Breast epithelium (tissue), 4 donors: ENCODE measurements around the gene EFNB1. TPM values are rescaled to one million over a fixed set of nuclear protein-coding genes. Genes with fewer than 3 reads are reported as not detected.

Source experiments
- DNase-seq, 2 donors: peaks; one replicate each; pipeline ENCODE4 v3.0.0-alpha.2; 2019; ENCODE audit warnings: low spot score in 2 of 2
- H3K27ac ChIP-seq, 2 donors: fragments of 200-600 bp; sonication (generic) in 1 of 2; one replicate each; pipeline ENCODE4 v1.5.1; 2016 to 2019; ENCODE audit warnings: mild to moderate bottlenecking in 1 of 2
- H3K27me3 ChIP-seq, 2 donors: fragments of 200-600 bp; sonication (generic) in 1 of 2; one replicate each; pipeline versions ENCODE4 v1.5.1 to v1.6.0; 2017 to 2019; ENCODE audit warnings: control low read depth in 1 of 2, mild to moderate bottlenecking in 1 of 2
- H3K36me3 ChIP-seq: fragments of 200-600 bp; one replicate; pipeline ENCODE4 v1.5.1; 2019
- H3K4me1 ChIP-seq, 2 donors: fragments of 200-600 bp; sonication (generic); one replicate each; pipeline ENCODE4 v1.5.1; 2016 to 2019; ENCODE audit warnings: control low read depth in 1 of 2
- H3K4me3 ChIP-seq, 3 donors: fragments of 200-600 bp; sonication (generic); 1 replicate in 2 of 3; 2 replicates in 1 of 3; pipeline ENCODE4 v1.5.1; 2016 to 2019; ENCODE audit warnings: mild to moderate bottlenecking in 3 of 3, moderate library complexity in 2 of 3
- H3K9me3 ChIP-seq, 2 donors: fragments of 200-600 bp; sonication (generic) in 1 of 2; one replicate each; pipeline ENCODE4 v1.5.1; 2016 to 2019; ENCODE audit warnings: control low read depth in 1 of 2
- POLR2A ChIP-seq: fragments of 450-650 bp; IDR thresholded peaks from one replicate; pipeline ENCODE4 v1.6.1; 2016; ENCODE audit warnings: antibody characterized with exemption, mild to moderate bottlenecking, moderate library complexity
- POLR2AphosphoS5 ChIP-seq, 3 donors: sonication (generic); formaldehyde crosslinking; IDR thresholded peaks; one replicate each; pipeline ENCODE4 v1.6.1; 2017; ENCODE audit warnings: antibody characterized with exemption in 3 of 3
- intact Hi-C: fragments of 100-400 bp; cut with DNase I; formaldehyde crosslinking; loops from one replicate; pipeline ENCODE4 v1.15.1; 2023; ENCODE audit warnings: low total_unique reads
- total RNA-seq, 3 donors: library from RNA; depleted of rRNA; stranded (reverse); fragments of >200 nt; gene quantifications; one replicate each; pipeline ENCODE4 v1.1.0, GENCODE V29; 2016
- TF ChIP-seq, protein P1 (sequence below), 3 donors: fragments of 450-650 bp; IDR thresholded peaks; one replicate each; pipeline ENCODE4 v1.5.1; 2016 to 2017; ENCODE audit warnings: antibody characterized with exemption in 3 of 3, mild to moderate bottlenecking in 3 of 3, moderate library complexity in 3 of 3

EFNB1 gene
- total RNA-seq, 3 donors from 2014 or later, result 19.2 to 46.5 (median 41.4) TPM

DNA sequence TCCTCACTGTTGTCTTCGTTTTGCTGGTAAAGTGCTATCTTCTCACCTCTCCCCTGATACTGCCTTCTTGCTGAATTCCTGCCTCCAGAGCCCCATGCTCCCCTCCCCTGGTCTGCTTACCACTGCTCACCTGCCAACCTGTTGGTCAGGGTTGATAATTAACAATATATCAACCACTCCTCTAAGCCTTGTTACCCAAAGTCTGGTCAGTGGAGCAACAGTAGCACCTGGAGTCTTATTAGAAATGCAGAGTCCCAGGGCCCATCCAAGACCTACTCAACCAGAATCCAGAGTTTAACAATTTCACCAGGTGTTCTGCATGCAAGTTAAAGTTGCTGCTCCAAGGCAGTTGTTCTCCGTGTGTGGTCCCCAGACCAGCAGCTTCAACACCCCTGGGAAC is 55.0 kb downstream of the EFNB1 start:
- H3K4me1 ChIP-seq, result no peaks in the 10 kb centered on the region
- DNase-seq, result no peak
- H3K27me3 ChIP-seq, result peaks cover 0 to 80% of the 10 kb centered on the region in 2 donors
- intact Hi-C loops, result no loop called here
- no peaks in the 10 kb centered on the region for H3K9me3 ChIP-seq
- H3K27ac ChIP-seq, result no peak overlapping the region
- TF ChIP-seq POLR2AphosphoS5 (IDR thresholded peaks at IDR 0.05) (no peak), POLR2A (no peak)
- TF ChIP-seq, protein P1, sequence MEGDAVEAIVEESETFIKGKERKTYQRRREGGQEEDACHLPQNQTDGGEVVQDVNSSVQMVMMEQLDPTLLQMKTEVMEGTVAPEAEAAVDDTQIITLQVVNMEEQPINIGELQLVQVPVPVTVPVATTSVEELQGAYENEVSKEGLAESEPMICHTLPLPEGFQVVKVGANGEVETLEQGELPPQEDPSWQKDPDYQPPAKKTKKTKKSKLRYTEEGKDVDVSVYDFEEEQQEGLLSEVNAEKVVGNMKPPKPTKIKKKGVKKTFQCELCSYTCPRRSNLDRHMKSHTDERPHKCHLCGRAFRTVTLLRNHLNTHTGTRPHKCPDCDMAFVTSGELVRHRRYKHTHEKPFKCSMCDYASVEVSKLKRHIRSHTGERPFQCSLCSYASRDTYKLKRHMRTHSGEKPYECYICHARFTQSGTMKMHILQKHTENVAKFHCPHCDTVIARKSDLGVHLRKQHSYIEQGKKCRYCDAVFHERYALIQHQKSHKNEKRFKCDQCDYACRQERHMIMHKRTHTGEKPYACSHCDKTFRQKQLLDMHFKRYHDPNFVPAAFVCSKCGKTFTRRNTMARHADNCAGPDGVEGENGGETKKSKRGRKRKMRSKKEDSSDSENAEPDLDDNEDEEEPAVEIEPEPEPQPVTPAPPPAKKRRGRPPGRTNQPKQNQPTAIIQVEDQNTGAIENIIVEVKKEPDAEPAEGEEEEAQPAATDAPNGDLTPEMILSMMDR (IDR thresholded peaks at IDR 0.05), result no peak
- H3K36me3 ChIP-seq, result no peaks in the 10 kb centered on the region
- no peak overlapping the region for H3K4me3 ChIP-seq

DNA sequence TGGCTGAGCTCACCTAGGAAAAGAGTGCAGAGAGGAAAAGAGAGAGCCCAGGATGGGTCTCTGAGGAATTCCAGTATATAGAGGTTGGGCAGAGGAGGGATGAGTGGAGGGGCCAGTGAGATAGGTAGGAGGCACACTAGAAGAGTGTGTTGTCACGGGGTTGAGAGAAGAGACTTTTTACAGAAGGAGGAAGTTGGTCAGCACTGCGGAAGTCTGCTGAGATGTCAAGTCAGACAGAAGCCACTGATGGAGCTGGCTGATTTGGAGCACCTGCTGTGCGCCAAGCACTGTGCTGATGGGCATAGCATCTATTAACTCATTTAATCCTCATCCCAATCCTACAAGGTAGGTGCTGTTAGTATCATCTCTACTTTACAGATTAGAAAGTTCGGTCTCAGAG is 60.4 kb downstream of the EFNB1 start:
- Histone ChIP-seq H3K9me3 (no peaks in the 10 kb centered on the region), H3K27ac (no peak overlapping the region), H3K27me3 (peaks cover 0 to 89% of the 10 kb centered on the region in 2 donors), H3K4me1 (no peaks in the 10 kb centered on the region), H3K36me3 (no peaks in the 10 kb centered on the region), H3K4me3 (no peak overlapping the region)
- TF ChIP-seq POLR2A, result no peak
- TF ChIP-seq POLR2AphosphoS5 (IDR thresholded peaks at IDR 0.05), result no peak
- TF ChIP-seq, protein P1 (IDR thresholded peaks at IDR 0.05), result no peak
- intact Hi-C loops, result no loop called here
- DNase-seq, result no peak

Other genes with a start within 250 kb of the EFNB1 start
- gene STARD8, start 181.4 kb upstream of the EFNB1 start, total RNA-seq, result 10 to 100 TPM in 1 of 3 donors, 1 to 10 TPM in 2; 6.4 to 18.7 (median 9.2) TPM